Stimulated activated naive CD8-positive, alpha-beta T cell treated with anti-CD3 and anti-CD28 coated beads, Interleukin-15, Interleukin-2, amounts not matched to agents 100 U/mL and 50 U/mL, for 24 hours (primary cell): Measurements from ENCODE around the gene SFXN1.
A peak's percentile ranks its signal among the peaks of the same experiment; 100 is the strongest.

Experiments used
- ATAC-seq: fragments of 150-1000 bp; cut with Tn5 transposase; one replicate; pipeline ENCODE4 v1.10.0; 2021
- DNase-seq: peaks from one replicate; pipeline ENCODE4 v3.0.0; 2021

Gene SFXN1

GRCh38 chr5:175541264-175541663, 62.9 kb downstream of the SFXN1 start:
- DNase-seq: no peak

GRCh38 chr5:175542232-175542965, 64.0 kb downstream of the SFXN1 start:
- DNase-seq (peak; percentile 36), ATAC-seq (peak; percentile 95)

More at GRCh38 chr5:175541264-175541663, 62.9 kb downstream of the SFXN1 start:
- ATAC-seq: no peak

- DNase-seq (no peak), ATAC-seq (no peak)
Measured at GRCh38 chr5:175542966-175543235, 64.5 kb downstream of the SFXN1 start.

GRCh38 chr5:175544108-175544511, 65.8 kb downstream of the SFXN1 start:
- ATAC-seq: no peak
- no peak for DNase-seq

GRCh38 chr5:175544586-175544985, 66.2 kb downstream of the SFXN1 start:
- DNase-seq: no peak
- ATAC-seq: no peak

- DNase-seq (no peak), ATAC-seq (no peak)
Measured at GRCh38 chr5:175547842-175548241, 69.5 kb downstream of the SFXN1 start.

GRCh38 chr5:175548626-175549311, 70.4 kb downstream of the SFXN1 start:
- ATAC-seq: no peak
- DNase-seq: no peak

- ATAC-seq (no peak), DNase-seq (no peak)
Measured at GRCh38 chr5:175550055-175550805, 71.9 kb downstream of the SFXN1 start.

- ATAC-seq: no peak
- no peak for DNase-seq
Measured at GRCh38 chr5:175551266-175551665, 72.9 kb downstream of the SFXN1 start.

GRCh38 chr5:175554296-175554695, 75.9 kb downstream of the SFXN1 start:
- DNase-seq: no peak
- ATAC-seq: no peak

- DNase-seq (no peak), ATAC-seq (no peak)
Measured at GRCh38 chr5:175555168-175555785, 76.9 kb downstream of the SFXN1 start.

GRCh38 chr5:175556794-175557193, 78.4 kb downstream of the SFXN1 start:
- DNase-seq: no peak
- no peak for ATAC-seq

- DNase-seq (no peak), ATAC-seq (no peak)
Measured at GRCh38 chr5:175557778-175558177, 79.4 kb downstream of the SFXN1 start.

GRCh38 chr5:175558801-175559480, 80.6 kb downstream of the SFXN1 start:
- DNase-seq: no peak
- ATAC-seq: no peak

- ATAC-seq (no peak), DNase-seq (no peak)
Measured at GRCh38 chr5:175560011-175560410, 81.7 kb downstream of the SFXN1 start.

GRCh38 chr5:175561085-175561484, 82.7 kb downstream of the SFXN1 start:
- DNase-seq (no peak), ATAC-seq (no peak)

GRCh38 chr5:175564716-175565115, 86.4 kb downstream of the SFXN1 start:
- DNase-seq (no peak), ATAC-seq (no peak)

GRCh38 chr5:175566697-175567096, 88.3 kb downstream of the SFXN1 start:
- DNase-seq: no peak
- ATAC-seq: peak; percentile 54

GRCh38 chr5:175567954-175568353, 89.6 kb downstream of the SFXN1 start:
- DNase-seq (no peak), ATAC-seq (no peak)

- no peak for ATAC-seq
- DNase-seq: no peak
Measured at GRCh38 chr5:175569701-175570100, 91.3 kb downstream of the SFXN1 start.

- ATAC-seq: no peak
- DNase-seq: no peak
Measured at GRCh38 chr5:175572886-175573285, 94.5 kb downstream of the SFXN1 start.
